Measurements from ENCODE around the gene RAPGEF1. TPM values are rescaled to one million over a fixed set of nuclear protein-coding genes. Genes with fewer than 3 reads are reported as not detected.

RAPGEF1 gene
- polyA plus RNA-seq, 1 donor from 2014 or later = 23.6 TPM

- Histone ChIP-seq H3K27ac (ENCODE audit: low read length) (no peak overlapping the region), H3F3A (ENCODE audit: insufficient read depth, low read length, poor library complexity, severe bottlenecking) (no peaks in the 10 kb centered on the region), H3K79me2 (replicated peaks; ENCODE audit: insufficient read depth, low read length) (no peaks in the 10 kb centered on the region), H3K27me3 (ENCODE audit: insufficient read depth, low read depth, low read length) (no peaks in the 10 kb centered on the region), H4K20me1 (ENCODE audit: insufficient read depth) (no peaks in the 10 kb centered on the region), H2AFZ (ENCODE audit: low read depth, low read length) (no peak overlapping the region), H3K36me3 (ENCODE audit: insufficient read depth, low read length) (no peaks in the 10 kb centered on the region), H3K9ac (ENCODE audit: low read length) (no peak overlapping the region), H3K4me2 (ENCODE audit: low read length) (no peak overlapping the region), H3K4me3 (ENCODE audit: low read length) (no peak overlapping the region), H3K9me3 (ENCODE audit: low read length) (no peaks in the 10 kb centered on the region), H3K9me2 (ENCODE audit: insufficient read depth, low read length) (no peaks in the 10 kb centered on the region)
- TF ChIP-seq EP300 (conservative IDR thresholded peaks at IDR 0.05; ENCODE audit: poor library complexity, severe bottlenecking) (no peak), REST (IDR thresholded peaks at IDR 0.05; ENCODE audit: borderline replicate concordance) (no peak), CTCF (IDR thresholded peaks at IDR 0.05; ENCODE audit: poor library complexity, severe bottlenecking) (no peak), EZH2 (IDR thresholded peaks at IDR 0.05; ENCODE audit: borderline replicate concordance, insufficient read depth, low read length, poor library complexity, severe bottlenecking) (no peak), RAD21 (conservative IDR thresholded peaks at IDR 0.05) (no peak), SMC3 (conservative IDR thresholded peaks at IDR 0.05; ENCODE audit: poor library complexity) (no peak), TAF1 (IDR thresholded peaks at IDR 0.05; ENCODE audit: low read depth) (no peak), POLR2AphosphoS5 (IDR thresholded peaks at IDR 0.05) (no peak), MXI1 (conservative IDR thresholded peaks at IDR 0.05; ENCODE audit: poor library complexity, severe bottlenecking) (no peak)
These were observed 152.5 kb downstream of the RAPGEF1 start for GRCh38 chr9:131587331-131587730.

GRCh38 chr9:131585375-131585774 lies 154.5 kb downstream of the RAPGEF1 start:
- TF ChIP-seq EP300 (conservative IDR thresholded peaks at IDR 0.05; ENCODE audit: poor library complexity, severe bottlenecking) (no peak), RAD21 (conservative IDR thresholded peaks at IDR 0.05) (no peak), SMC3 (conservative IDR thresholded peaks at IDR 0.05; ENCODE audit: poor library complexity) (no peak), EZH2 (IDR thresholded peaks at IDR 0.05; ENCODE audit: borderline replicate concordance, insufficient read depth, low read length, poor library complexity, severe bottlenecking) (no peak), TAF1 (IDR thresholded peaks at IDR 0.05; ENCODE audit: low read depth) (no peak), MXI1 (conservative IDR thresholded peaks at IDR 0.05; ENCODE audit: poor library complexity, severe bottlenecking) (no peak), REST (IDR thresholded peaks at IDR 0.05; ENCODE audit: borderline replicate concordance) (no peak), POLR2AphosphoS5 (IDR thresholded peaks at IDR 0.05) (no peak), CTCF (IDR thresholded peaks at IDR 0.05; ENCODE audit: poor library complexity, severe bottlenecking) (no peak)
- Histone ChIP-seq H3K9me3 (ENCODE audit: low read length) (no peaks in the 10 kb centered on the region), H3K79me2 (replicated peaks; ENCODE audit: insufficient read depth, low read length) (no peaks in the 10 kb centered on the region), H3K4me2 (ENCODE audit: low read length) (no peak overlapping the region), H2AFZ (ENCODE audit: low read depth, low read length) (no peak overlapping the region), H3K27ac (ENCODE audit: low read length) (no peak overlapping the region), H3K9me2 (ENCODE audit: insufficient read depth, low read length) (no peaks in the 10 kb centered on the region), H3F3A (ENCODE audit: insufficient read depth, low read length, poor library complexity, severe bottlenecking) (no peaks in the 10 kb centered on the region), H4K20me1 (ENCODE audit: insufficient read depth) (no peaks in the 10 kb centered on the region), H3K4me3 (ENCODE audit: low read length) (no peak overlapping the region), H3K9ac (ENCODE audit: low read length) (no peak overlapping the region), H3K27me3 (ENCODE audit: insufficient read depth, low read depth, low read length) (no peaks in the 10 kb centered on the region), H3K36me3 (ENCODE audit: insufficient read depth, low read length) (no peaks in the 10 kb centered on the region)
